NCI-H2107 treated with DMSO at 0.1 percent for 48 hours (cell line): ENCODE data around the gene NPTXR.

Experiments
- DNase-seq: peaks from one replicate; lab custom pipeline; 2025; ENCODE audit not compliant: unreplicated experiment; lab: John Stamatoyannopoulos, UW

The NPTXR gene

GRCh38 chr22:38799265-38800002 is 44.4 kb downstream of the NPTXR start:
- no peak for DNase-seq

GRCh38 chr22:38798496-38798895 is 45.3 kb downstream of the NPTXR start:
- DNase-seq = no peak

- DNase-seq = no peak
Observed at GRCh38 chr22:38796262-38796957, 47.4 kb downstream of the NPTXR start.

- no peak for DNase-seq
Observed at GRCh38 chr22:38795569-38795968, 48.3 kb downstream of the NPTXR start.

GRCh38 chr22:38793721-38794466 is 49.9 kb downstream of the NPTXR start, which contains the start of gene DNAL4:
Gene DNAL4 (minus strand): TSS chr22:38794143. CDS start chr22:38782731, 11,412 bp downstream.
- peak; percentile 91 for DNase-seq

- no peak for DNase-seq
Observed at GRCh38 chr22:38793317-38793716, 50.5 kb downstream of the NPTXR start.

- no peak for DNase-seq
Observed at GRCh38 chr22:38792833-38793232, 51.0 kb downstream of the NPTXR start.

GRCh38 chr22:38789606-38790005 is 54.2 kb downstream of the NPTXR start:
- DNase-seq = no peak

GRCh38 chr22:38788846-38789245 is 55.0 kb downstream of the NPTXR start:
- DNase-seq = no peak

- DNase-seq = peak; percentile 34
Observed at GRCh38 chr22:38788021-38788816, 55.6 kb downstream of the NPTXR start.

GRCh38 chr22:38786631-38787030 is 57.2 kb downstream of the NPTXR start:
- no peak for DNase-seq

- DNase-seq = no peak
Observed at GRCh38 chr22:38784856-38785255, 59.0 kb downstream of the NPTXR start.

GRCh38 chr22:38784035-38784434 is 59.8 kb downstream of the NPTXR start:
- no peak for DNase-seq

GRCh38 chr22:38783095-38783615 is 60.7 kb downstream of the NPTXR start:
- no peak for DNase-seq

GRCh38 chr22:38782402-38783094 is 61.3 kb downstream of the NPTXR start:
- DNase-seq = no peak

GRCh38 chr22:38781033-38781432 is 62.8 kb downstream of the NPTXR start:
- DNase-seq = no peak

- no peak for DNase-seq
Observed at GRCh38 chr22:38777087-38777671, 66.6 kb downstream of the NPTXR start.

GRCh38 chr22:38776086-38776485 is 67.7 kb downstream of the NPTXR start:
- DNase-seq = no peak

GRCh38 chr22:38775656-38776055 is 68.2 kb downstream of the NPTXR start:
- DNase-seq = no peak
